GM23338 (cell line): ENCODE measurements around the gene AOC2.

Experiments
- CREB1 ChIP-seq: fragments of 250-450 bp; sonication (Bioruptor Pico); IDR thresholded peaks from 2 replicates; pipeline ENCODE4 v1.5.0; 2020; ENCODE audit warnings: low read depth, mild to moderate bottlenecking, moderate library complexity
- CTCF ChIP-seq, 2 experiments: fragments of 200-600 bp in 1 of 2; sonication (generic) in 1 of 2; conservative IDR thresholded peaks; 2 replicates each; pipeline versions ENCODE4 v1.5.1 to v1.6.1; 2016 to 2017; ENCODE audit warnings: antibody characterized with exemption in 2 of 2, low read depth in 2 of 2, mild to moderate bottlenecking in 2 of 2, moderate library complexity in 1 of 2
- ETS1 ChIP-seq: IDR thresholded peaks from 2 replicates; pipeline ENCODE4 v1.6.1; 2016; ENCODE audit warnings: antibody characterized with exemption
- EZH2 ChIP-seq: fragments of 200-600 bp; sonication (generic); IDR thresholded peaks from one replicate; pipeline ENCODE4 v1.8.0; 2017; ENCODE audit warnings: antibody characterized with exemption, mild to moderate bottlenecking, low read depth; ENCODE audit not compliant: unreplicated experiment
- EZH2phosphoT487 ChIP-seq: fragments of 200-600 bp; sonication (generic); IDR thresholded peaks from one replicate; pipeline ENCODE4 v1.8.1; 2018; ENCODE audit warnings: antibody characterized with exemption; ENCODE audit not compliant: unreplicated experiment
- JUNB ChIP-seq: IDR thresholded peaks from one replicate; pipeline ENCODE4 v1.6.1; 2016; ENCODE audit warnings: antibody characterized with exemption; ENCODE audit not compliant: unreplicated experiment
- NANOG ChIP-seq: IDR thresholded peaks from 2 replicates; pipeline ENCODE4 v1.6.1; 2016; ENCODE audit warnings: antibody characterized with exemption, borderline replicate concordance
- POLR2AphosphoS5 ChIP-seq: IDR thresholded peaks from 2 replicates; pipeline ENCODE4 v1.6.1; 2016; ENCODE audit warnings: antibody characterized with exemption, low read depth
- REST ChIP-seq: IDR thresholded peaks from one replicate; pipeline ENCODE4 v1.6.1; 2018; ENCODE audit warnings: antibody characterized with exemption; ENCODE audit not compliant: unreplicated experiment
- STAT1 ChIP-seq: IDR thresholded peaks from one replicate; pipeline ENCODE4 v1.6.1; 2016; ENCODE audit warnings: antibody characterized with exemption; ENCODE audit not compliant: unreplicated experiment
- ZNF114 ChIP-seq: fragments of 250-450 bp; sonication (Bioruptor Pico); IDR thresholded peaks from 2 replicates; pipeline ENCODE4 v1.5.0; 2020; ENCODE audit warnings: mild to moderate bottlenecking, moderate library complexity
- ZNF331 ChIP-seq: fragments of 250-450 bp; sonication (Bioruptor Pico); IDR thresholded peaks from 2 replicates; pipeline ENCODE4 v1.5.0; 2020; ENCODE audit warnings: low read depth, mild to moderate bottlenecking, moderate library complexity
- ZNF462 ChIP-seq: fragments of 250-450 bp; sonication (Bioruptor Pico); IDR thresholded peaks from 2 replicates; pipeline ENCODE4 v1.5.0; 2020; ENCODE audit warnings: mild to moderate bottlenecking, moderate library complexity

GRCh38 chr17:42886283-42887176 lies 42.1 kb downstream of the AOC2 start:
- no peak for TF ChIP-seq ZNF331 (CRISPR knock-in tag)
- TF ChIP-seq CTCF (conservative IDR thresholded peaks at IDR 0.05; ENCODE audit: low read depth in 2 of 2) = no peak
- TF ChIP-seq ETS1 = no peak
- no peak for TF ChIP-seq EZH2
- TF ChIP-seq POLR2AphosphoS5 = no peak
- no peak for TF ChIP-seq EZH2phosphoT487
- TF ChIP-seq REST = no peak
- no peak for TF ChIP-seq ZNF114 (CRISPR knock-in tag)
- TF ChIP-seq CREB1 (CRISPR knock-in tag) = no peak
- no peak for TF ChIP-seq JUNB
- no peak for TF ChIP-seq STAT1
- TF ChIP-seq NANOG = no peak
- TF ChIP-seq ZNF462 (CRISPR knock-in tag) = no peak
